Measurements from ENCODE around the gene OTOP3.

Gene OTOP3

DNA sequence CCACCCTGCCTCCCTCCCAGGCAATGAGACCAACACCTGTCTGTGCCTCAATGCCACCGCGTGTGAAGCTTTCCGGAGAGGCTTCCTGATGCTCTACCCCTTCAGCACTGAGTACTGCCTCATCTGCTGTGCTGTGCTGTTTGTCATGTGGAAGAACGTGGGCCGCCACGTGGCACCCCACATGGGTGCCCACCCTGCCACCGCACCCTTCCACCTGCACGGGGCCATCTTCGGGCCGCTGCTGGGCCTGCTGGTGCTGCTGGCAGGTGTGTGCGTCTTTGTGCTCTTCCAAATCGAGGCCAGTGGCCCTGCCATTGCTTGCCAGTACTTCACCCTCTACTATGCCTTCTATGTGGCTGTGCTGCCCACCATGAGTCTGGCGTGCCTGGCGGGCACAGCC is 10.9 kb downstream of the OTOP3 start:
- FAIRE-seq (no peak), DNase-seq (ENCODE audit: insufficient read length) (no peak)
- TF ChIP-seq POLR2AphosphoS5 (IDR thresholded peaks at IDR 0.05; ENCODE audit: low read depth, low read length): no peak
- TF ChIP-seq TAF1 (IDR thresholded peaks at IDR 0.05; ENCODE audit: borderline replicate concordance, low read depth, low read length): no peak
- no peak for TF ChIP-seq POLR2A (IDR thresholded peaks at IDR 0.05; ENCODE audit: low read depth, low read length)

DNA sequence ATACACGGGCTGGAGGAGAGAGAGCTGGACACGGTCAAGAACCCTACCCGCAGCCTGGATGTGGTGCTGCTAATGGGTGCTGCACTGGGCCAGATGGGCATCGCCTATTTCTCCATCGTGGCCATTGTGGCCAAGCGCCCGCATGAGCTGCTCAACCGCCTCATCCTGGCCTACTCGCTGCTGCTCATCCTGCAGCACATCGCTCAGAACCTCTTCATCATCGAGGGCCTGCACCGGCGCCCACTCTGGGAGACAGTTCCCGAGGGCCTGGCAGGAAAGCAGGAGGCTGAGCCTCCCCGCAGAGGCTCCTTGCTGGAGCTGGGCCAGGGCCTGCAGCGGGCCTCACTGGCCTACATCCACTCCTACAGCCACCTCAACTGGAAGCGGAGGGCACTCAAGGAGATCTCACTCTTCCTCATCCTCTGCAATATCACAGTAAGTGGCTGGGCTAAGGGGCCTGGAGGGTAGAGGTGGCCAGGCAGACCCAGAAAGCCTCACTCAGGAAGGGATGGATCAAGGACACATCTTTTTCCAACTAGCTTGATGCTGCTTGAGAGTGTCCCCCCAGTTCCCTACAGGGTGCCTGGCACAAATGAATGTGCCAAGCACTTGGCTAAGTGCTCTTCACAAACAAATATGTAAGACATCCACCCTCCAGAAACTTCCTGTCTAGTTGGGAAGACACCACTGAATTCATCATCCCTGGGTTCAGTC is 11.5 kb downstream of the OTOP3 start:
- no peak for FAIRE-seq
- TF ChIP-seq POLR2AphosphoS5 (IDR thresholded peaks at IDR 0.05; ENCODE audit: low read depth, low read length) (no peak), POLR2A (IDR thresholded peaks at IDR 0.05; ENCODE audit: low read depth, low read length) (no peak), TAF1 (IDR thresholded peaks at IDR 0.05; ENCODE audit: borderline replicate concordance, low read depth, low read length) (no peak)
- no peak for DNase-seq (ENCODE audit: insufficient read length)

DNA sequence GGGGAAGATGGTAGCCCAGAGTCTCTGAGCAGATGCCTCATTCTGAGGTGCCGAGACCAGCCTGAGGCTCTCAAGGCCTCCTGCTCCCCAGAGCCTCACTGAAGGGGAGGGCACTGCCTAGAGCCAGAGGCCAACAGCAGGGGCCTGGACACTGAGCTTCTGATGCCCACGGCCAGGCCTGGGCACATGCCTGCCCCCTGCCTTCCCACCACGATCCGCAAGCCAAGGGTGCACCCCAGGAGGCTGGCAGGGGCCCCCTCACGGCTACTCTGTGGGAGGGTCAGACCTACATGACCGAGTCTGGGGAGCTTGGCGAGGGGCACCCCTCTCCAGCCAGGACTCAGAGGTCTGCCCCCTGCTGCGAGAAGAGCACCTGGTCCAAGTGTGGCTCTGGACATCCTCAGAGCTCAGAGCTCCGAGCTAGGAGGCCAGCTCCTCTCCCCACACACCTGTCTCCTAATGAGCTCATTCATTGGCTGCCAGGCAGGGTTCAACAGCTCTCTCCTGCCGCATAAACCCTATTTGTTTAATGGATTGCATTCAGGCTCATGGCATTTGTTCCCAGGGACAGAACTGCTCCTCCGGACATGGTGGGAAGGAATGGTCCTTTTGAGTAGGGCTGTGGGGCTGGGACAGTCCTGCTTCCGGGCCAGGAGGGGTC is 13.9 kb downstream of the OTOP3 start:
- no peak for FAIRE-seq
- DNase-seq (ENCODE audit: insufficient read length): no peak
- TF ChIP-seq TAF1 (IDR thresholded peaks at IDR 0.05; ENCODE audit: borderline replicate concordance, low read depth, low read length) (no peak), POLR2AphosphoS5 (IDR thresholded peaks at IDR 0.05; ENCODE audit: low read depth, low read length) (no peak), POLR2A (IDR thresholded peaks at IDR 0.05; ENCODE audit: low read depth, low read length) (no peak)

DNA sequence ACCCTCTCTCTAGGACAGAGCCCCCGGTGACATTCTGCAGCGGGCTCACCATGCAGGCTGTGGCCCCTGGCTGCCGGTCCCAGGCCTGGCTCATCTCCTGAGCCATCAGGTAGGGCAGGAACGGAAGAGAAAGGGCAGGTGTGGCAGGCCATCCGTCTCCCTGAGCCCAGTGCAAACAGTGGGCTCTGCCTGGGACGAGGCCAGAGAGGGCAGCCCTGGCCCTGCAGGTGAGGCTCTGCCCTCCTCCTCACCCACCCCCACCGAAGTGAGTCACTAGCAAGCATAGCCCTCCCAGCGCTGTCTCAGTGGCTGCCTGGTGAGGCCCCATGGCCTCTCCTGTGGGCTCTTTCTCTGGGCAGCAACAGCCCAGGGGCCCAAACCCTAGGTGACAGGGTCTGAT is 14.5 kb downstream of the OTOP3 start:
- no peak for DNase-seq (ENCODE audit: insufficient read length)
- no peak for FAIRE-seq
- no peak for TF ChIP-seq POLR2AphosphoS5 (IDR thresholded peaks at IDR 0.05; ENCODE audit: low read depth, low read length)
- no peak for TF ChIP-seq TAF1 (IDR thresholded peaks at IDR 0.05; ENCODE audit: borderline replicate concordance, low read depth, low read length)
- no peak for TF ChIP-seq POLR2A (IDR thresholded peaks at IDR 0.05; ENCODE audit: low read depth, low read length)

DNA sequence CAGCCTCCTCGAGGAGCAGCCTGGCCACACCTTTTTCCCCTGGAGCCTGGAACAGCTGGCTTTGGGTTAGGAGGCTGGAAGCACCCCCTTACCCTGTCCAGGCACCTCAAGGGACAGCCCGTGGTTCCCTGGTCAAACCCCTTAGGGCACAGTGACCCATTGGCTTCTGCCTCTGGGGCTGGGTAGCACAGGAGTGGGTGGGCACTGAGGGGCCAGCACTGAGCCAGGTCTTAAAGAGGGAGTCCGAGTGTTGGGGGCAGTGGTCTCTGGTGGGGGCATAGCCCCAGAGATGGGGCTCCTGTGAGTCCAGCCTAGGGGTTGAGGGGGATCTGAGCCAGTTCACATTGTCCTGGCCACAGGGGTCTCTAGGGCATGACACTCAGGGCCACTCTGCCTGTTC is 15.4 kb downstream of the OTOP3 start:
- DNase-seq (ENCODE audit: insufficient read length) (no peak), FAIRE-seq (no peak)
- TF ChIP-seq POLR2A (IDR thresholded peaks at IDR 0.05; ENCODE audit: low read depth, low read length) (no peak), TAF1 (IDR thresholded peaks at IDR 0.05; ENCODE audit: borderline replicate concordance, low read depth, low read length) (no peak), POLR2AphosphoS5 (IDR thresholded peaks at IDR 0.05; ENCODE audit: low read depth, low read length) (no peak)

DNA sequence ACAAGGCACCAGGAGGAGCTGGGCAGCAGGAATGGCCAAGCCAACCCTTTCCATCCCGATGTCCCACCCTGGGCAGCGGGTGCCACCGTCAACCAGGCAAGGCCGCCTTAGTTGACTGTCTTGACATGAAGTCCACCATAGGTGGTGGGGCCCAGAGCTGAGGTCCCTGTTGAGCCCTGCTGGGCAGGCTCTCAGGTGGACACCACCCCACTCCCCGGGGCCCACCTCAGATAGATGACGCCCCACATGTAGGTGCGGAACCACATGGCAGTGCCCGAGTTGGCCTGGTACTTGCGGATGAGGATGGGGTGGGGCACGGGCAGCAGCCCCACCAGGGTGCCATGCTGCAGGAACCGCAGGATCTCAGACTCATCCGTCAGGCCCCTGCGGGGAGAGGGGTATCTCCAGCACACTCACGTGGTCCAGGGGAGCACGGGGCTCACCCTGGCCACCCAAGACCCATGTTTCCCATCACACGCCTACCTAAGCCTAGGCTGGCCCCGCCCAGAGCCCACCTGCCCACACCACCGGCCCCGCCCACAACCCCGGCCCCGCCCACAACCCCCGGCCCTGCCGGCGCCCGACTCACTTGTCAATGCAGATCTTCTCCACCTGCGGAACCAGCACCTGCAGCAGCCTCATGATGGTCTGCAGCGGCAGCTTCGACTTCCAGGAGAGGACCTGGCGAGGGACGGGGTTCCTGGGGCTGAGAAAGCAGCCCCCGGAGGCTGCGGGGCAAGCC is 16.2 kb downstream of the OTOP3 start:
- FAIRE-seq (no peak), DNase-seq (ENCODE audit: insufficient read length) (no peak)
- no peak for TF ChIP-seq TAF1 (IDR thresholded peaks at IDR 0.05; ENCODE audit: borderline replicate concordance, low read depth, low read length)
- TF ChIP-seq POLR2A (IDR thresholded peaks at IDR 0.05; ENCODE audit: low read depth, low read length): no peak
- no peak for TF ChIP-seq POLR2AphosphoS5 (IDR thresholded peaks at IDR 0.05; ENCODE audit: low read depth, low read length)

DNA sequence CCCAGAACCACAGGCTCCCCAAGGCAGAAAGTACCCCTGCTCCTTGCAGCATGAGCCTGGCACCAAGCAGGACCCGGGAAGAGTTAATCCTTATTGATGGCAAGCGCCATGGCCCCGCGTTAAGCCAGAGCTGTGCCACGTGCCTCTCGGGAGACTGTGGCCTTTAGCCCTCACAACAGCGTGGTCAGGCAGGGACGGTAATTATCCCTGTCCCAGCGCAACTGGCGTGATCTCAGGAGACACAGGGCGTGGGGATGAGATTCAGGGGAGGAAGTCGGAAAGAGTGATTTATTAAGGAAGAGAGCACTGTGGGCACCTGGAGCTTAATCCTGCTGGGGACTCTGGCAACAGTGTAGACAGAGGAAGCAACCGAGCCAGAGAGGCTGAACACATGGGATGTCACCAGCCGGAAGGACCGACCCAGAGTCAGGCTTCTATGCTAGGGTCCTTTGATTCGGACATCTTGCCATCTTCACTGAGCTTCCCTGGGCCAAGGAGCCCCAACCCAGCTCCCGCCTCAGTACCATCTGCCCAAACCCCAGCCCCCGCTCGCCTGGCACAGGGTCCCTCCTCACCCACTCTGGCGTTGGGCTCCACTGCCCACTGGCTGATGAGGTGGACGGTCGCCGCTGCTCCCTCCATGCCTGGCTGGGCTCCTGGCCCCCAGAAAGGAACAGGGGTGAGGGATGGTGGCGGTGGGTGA is 16.9 kb downstream of the OTOP3 start:
- FAIRE-seq: no peak
- no peak for TF ChIP-seq POLR2A (IDR thresholded peaks at IDR 0.05; ENCODE audit: low read depth, low read length)
- no peak for TF ChIP-seq POLR2AphosphoS5 (IDR thresholded peaks at IDR 0.05; ENCODE audit: low read depth, low read length)
- no peak for TF ChIP-seq TAF1 (IDR thresholded peaks at IDR 0.05; ENCODE audit: borderline replicate concordance, low read depth, low read length)
- no peak for DNase-seq (ENCODE audit: insufficient read length)

DNA sequence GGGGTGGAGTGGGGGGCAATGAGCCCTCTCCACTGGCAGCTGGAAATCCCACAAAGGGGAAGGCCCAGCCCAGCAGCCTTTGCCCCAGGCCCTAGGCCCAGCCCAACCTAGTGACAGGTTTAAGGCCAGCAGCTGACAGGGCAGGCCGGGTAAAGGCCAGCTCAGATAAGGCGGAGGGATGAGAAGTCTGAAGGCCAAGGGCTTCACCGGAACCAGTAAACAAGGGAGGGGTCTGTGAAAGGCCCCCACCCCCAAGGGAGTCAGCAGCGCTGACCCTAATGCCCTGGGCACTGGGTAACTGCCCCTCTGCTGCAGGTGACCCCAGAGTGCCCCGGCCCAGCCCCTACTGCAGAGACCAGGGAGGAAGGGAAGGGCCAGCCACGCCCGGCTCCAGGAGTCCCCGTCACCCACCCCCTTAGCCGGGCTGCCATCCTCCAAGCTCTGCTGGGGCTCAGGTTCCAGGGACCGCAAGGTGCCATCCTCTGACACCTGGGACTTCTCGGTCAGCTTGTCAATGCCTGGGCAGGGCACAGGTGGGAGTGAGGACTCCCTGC is 17.5 kb downstream of the OTOP3 start:
- DNase-seq (ENCODE audit: insufficient read length) (no peak), FAIRE-seq (no peak)
- TF ChIP-seq POLR2AphosphoS5 (IDR thresholded peaks at IDR 0.05; ENCODE audit: low read depth, low read length): no peak
- TF ChIP-seq TAF1 (IDR thresholded peaks at IDR 0.05; ENCODE audit: borderline replicate concordance, low read depth, low read length): no peak
- TF ChIP-seq POLR2A (IDR thresholded peaks at IDR 0.05; ENCODE audit: low read depth, low read length): no peak

DNA sequence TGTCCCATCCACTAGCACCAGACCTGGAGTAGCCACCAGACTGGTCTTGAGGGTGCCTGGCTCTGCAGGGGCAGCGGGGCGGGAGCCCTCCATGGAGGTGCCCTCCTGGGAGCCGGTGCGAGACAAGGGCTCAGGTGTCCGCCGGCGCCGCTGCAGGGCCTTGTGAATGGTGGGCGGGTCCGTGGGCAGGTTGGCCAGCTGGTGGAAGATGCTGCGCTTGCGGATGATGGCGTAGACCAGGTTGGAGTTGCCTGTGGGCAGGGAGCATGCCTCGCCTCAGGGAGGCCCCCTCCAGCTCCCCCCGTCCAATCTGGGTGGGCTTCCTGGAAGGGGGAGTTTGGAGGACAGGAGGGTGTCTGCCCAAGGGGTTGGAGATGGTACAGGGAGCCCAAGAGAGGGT is 18.4 kb downstream of the OTOP3 start:
- no peak for DNase-seq (ENCODE audit: insufficient read length)
- TF ChIP-seq POLR2A (IDR thresholded peaks at IDR 0.05; ENCODE audit: low read depth, low read length): no peak
- TF ChIP-seq POLR2AphosphoS5 (IDR thresholded peaks at IDR 0.05; ENCODE audit: low read depth, low read length): no peak
- no peak for TF ChIP-seq TAF1 (IDR thresholded peaks at IDR 0.05; ENCODE audit: borderline replicate concordance, low read depth, low read length)
- no peak for FAIRE-seq

DNA sequence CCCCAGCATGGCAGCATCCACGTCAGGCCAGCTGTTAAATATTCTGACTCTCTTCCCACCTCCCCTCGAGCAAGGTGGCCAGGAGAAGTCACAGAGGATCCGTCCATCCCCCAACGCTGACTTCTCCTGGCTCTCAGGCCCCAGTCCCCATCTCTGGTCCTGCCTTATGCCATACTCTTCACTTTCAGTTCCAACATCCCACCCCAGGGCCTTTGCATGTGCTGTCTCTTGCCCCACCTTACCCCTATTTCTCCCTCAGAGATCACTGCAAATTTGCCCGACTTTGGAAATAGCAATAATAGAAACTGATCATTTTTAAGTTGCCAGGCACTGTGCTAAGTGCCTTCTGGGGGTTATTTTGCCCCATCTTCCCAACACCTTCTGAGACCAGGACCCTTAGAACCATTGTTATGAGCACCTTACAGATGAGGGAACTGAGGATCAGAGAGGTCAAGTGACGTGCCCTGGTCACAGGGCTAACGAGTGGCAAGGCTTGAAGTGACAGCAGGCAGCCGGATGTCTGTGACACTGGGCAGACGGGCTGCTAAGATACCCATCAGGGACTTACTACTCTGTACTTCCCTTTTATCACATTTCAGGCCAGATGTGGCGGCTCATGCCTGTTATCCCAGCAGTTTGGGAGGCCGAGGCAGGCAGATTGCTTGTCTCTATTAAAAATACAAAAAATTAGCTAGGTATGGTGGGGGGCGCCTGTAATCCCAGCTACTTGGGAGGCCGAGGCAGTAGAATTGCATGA is 19.1 kb downstream of the OTOP3 start:
- DNase-seq (ENCODE audit: insufficient read length): no peak
- TF ChIP-seq POLR2A (IDR thresholded peaks at IDR 0.05; ENCODE audit: low read depth, low read length) (no peak), TAF1 (IDR thresholded peaks at IDR 0.05; ENCODE audit: borderline replicate concordance, low read depth, low read length) (no peak), POLR2AphosphoS5 (IDR thresholded peaks at IDR 0.05; ENCODE audit: low read depth, low read length) (no peak)
- FAIRE-seq: no peak
